Activated naive CD8-positive, alpha-beta T cell (primary cell): ENCODE measurements around the gene PDGFRB.

Experiments used
- H3K27ac Mint-ChIP-seq: one replicate; pipeline ENCODE4 v1.8.0; 2021; ENCODE audit warnings: mixed read lengths
- H3K27me3 Mint-ChIP-seq: one replicate; pipeline ENCODE4 v1.8.0; 2021; ENCODE audit warnings: mixed read lengths
- H3K36me3 Mint-ChIP-seq: one replicate; pipeline ENCODE4 v1.8.0; 2021; ENCODE audit warnings: mixed read lengths
- H3K4me1 Mint-ChIP-seq: one replicate; pipeline ENCODE4 v1.8.0; 2021; ENCODE audit warnings: low read depth, mixed read lengths
- H3K4me3 Mint-ChIP-seq: one replicate; pipeline ENCODE4 v1.8.0; 2021; ENCODE audit warnings: mild to moderate bottlenecking, mixed read lengths
- H3K9me3 Mint-ChIP-seq: one replicate; pipeline ENCODE4 v1.8.0; 2021; ENCODE audit warnings: low read depth, mixed read lengths

PDGFRB gene

DNA sequence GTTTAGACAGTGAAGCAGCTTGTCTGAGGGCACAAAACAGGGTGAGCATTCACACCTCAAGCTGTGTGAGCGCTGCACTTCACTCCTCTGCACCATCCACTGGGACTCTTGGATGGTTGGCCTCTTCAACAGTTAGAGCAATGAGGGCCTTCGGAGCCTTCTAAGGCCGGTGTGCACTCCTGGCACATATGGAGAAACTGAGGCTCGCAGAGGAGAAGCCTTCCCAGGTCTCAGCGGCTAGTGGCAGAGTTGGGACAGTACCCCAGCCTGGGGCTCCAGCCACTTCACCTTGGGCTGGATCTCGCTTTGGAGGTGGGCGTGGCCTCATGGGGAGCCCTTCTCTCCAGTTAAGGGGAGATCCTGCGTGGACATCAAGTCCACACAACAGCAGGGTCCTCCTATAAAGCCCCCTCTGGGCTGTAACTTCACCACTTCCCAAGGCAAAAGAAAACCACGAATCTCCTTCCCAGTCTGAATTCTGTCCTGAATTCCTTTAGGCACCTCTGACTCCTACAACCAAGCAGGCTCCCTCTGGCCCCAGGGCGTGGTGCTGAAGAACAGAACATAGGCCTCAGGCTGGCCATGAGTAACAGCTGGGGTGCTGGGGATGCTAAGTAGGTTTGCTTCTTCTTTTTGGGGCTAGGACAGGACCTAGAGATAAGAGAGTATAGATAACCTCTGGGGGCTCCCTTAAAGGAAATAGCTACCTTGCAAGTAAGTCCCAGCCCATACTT is 38.8 kb downstream of the PDGFRB start:
- Mint-ChIP-seq H3K4me1 (no peaks in the 10 kb centered on the region), H3K4me3 (no peak overlapping the region)

DNA sequence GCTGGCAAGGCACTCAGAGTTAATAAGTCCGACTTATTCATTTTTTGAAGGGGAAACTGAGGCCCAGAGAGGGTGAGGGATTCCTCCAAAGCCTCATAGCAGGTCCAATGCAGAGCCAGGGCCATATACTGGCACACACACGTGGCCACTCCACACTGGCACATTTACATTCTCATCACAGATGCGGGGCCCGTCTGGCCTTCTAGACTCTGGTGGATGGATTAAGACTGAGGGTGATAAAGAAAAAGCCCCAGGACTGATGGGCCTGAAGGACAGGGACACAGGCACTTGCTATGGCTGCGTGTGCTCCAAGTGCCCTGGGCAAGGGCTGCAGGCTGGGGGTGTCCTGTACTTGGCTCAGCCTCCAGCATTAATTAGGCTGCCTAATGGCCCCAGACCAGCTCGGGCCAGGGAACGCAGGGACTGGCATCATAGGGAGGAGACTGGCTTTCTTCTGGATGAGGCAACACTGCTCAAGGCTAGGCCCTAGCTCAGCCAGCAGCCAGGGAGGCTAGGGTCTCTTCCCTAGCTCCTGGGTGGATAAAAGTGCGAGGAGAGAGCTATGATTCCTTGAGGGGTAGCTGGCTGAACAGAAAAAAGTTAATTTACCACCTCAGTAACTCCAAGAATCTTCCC is 40.8 kb downstream of the PDGFRB start:
- Mint-ChIP-seq H3K27me3 (no peaks in the 10 kb centered on the region), H3K4me3 (no peak overlapping the region), H3K9me3 (no peaks in the 10 kb centered on the region), H3K4me1 (no peaks in the 10 kb centered on the region), H3K27ac (no peak overlapping the region), H3K36me3 (no peaks in the 10 kb centered on the region)

More for the DNA sequence above, 38.8 kb downstream of the PDGFRB start:
- H3K27me3 Mint-ChIP-seq, result no peaks in the 10 kb centered on the region
- H3K36me3 Mint-ChIP-seq, result no peaks in the 10 kb centered on the region
- no peak overlapping the region for H3K27ac Mint-ChIP-seq
- H3K9me3 Mint-ChIP-seq, result no peaks in the 10 kb centered on the region

DNA sequence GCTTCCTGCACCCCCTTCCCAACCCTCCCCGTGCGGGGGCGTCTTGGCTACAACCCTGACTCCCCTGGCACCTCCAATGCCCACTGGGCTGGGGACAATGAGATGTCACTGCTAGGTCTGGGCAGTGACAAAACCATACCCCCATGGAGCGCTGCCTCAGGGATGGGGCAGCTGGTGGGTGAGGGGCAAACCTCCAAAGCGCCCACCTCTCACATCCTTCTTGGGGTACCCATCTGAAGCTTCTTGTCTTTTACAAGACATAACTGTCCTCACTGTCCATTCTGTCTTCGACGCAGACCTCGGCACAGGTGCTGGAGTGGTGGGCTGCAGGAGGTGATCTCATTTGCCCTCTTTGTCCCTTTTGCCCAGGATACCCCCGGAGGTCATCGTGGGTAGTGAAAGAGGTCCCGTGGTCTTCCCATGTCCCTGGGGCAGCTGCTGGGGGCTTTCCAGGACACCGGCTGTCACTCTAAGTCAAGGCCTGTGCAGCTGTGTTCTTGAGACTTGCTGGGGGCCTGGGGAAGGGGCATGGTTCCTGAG is 41.5 kb downstream of the PDGFRB start:
- H3K36me3 Mint-ChIP-seq, result no peaks in the 10 kb centered on the region
- no peak overlapping the region for H3K27ac Mint-ChIP-seq
- no peak overlapping the region for H3K4me3 Mint-ChIP-seq
- H3K4me1 Mint-ChIP-seq, result no peaks in the 10 kb centered on the region
- no peaks in the 10 kb centered on the region for H3K27me3 Mint-ChIP-seq
- H3K9me3 Mint-ChIP-seq, result no peaks in the 10 kb centered on the region

DNA sequence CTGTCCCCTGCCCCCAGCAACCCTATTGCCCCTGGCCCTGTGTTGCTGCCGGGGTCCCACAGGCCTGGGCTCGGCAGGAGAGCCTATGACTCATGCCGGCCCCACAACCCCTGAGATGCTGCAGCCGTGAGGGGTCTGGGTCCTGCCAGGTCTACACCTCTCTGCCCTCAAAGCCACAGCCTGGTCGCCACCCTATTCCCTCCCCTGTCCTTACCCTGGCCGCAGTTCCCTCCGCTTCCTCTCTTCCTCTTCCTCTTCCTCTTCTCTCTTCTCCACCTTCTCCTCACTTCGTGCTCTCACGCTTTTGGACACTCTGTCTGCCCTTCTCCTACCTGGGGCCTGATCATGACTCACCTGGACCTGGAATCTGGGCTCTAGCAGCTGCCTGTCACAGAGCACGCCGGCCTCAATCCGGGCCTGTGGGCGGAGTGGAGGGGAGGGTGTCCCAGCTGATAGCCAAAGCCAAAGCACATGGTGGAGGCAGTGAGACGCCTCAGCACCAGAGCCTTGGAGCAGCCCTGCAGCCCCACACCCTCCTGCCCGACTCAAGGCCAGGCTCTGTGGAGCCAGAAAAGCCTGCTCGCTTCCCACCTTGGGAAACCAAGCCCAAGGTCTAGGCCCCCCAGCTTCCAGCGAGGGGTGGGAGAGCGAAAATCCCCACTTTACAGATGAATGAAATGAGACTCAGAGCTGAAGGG is 42.4 kb downstream of the PDGFRB start:
- H3K4me1 Mint-ChIP-seq, result no peaks in the 10 kb centered on the region
- no peak overlapping the region for H3K4me3 Mint-ChIP-seq
- H3K9me3 Mint-ChIP-seq, result no peaks in the 10 kb centered on the region
- no peak overlapping the region for H3K27ac Mint-ChIP-seq
- no peaks in the 10 kb centered on the region for H3K27me3 Mint-ChIP-seq
- H3K36me3 Mint-ChIP-seq, result no peaks in the 10 kb centered on the region

DNA sequence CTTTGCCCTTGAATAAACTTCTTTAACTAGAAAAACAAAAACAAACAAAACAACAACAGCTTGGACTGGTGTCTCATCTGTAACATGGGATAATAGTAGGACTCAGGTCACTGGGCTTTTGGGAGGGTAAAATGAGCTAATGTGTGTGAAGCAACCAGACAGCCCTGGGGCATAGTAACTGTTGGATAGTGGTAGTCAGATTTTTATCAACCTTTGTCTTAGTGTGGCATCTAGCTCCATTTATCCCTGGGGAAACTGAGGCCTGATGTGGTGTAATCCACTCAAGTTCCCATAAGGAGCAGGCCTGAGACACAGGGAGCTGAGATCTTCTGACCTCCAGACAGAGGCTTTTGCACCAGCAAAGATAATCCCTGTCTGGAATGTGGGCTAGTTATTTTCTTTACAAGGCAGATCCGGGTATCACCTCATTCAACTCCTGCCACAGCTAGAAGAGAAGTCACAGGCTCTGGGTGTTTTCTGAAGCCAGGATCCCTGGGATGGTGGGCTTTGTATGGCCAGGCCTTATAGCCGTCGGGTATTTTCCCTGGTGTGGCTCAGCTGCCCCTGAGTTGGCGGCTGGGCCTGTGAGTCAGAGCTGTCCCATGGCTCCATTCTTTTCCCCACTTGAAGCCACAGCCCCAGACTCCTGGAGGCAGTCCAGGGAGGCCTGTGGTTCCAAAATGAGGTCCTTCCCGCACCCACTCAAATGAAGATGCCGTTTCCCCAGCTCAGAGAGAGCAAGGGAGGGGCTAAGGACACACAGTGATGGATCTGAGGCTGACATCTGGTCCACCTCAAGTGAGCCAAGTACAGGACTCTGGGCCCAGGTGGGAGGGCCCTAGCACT is 43.2 kb downstream of the PDGFRB start:
- Mint-ChIP-seq H3K36me3 (no peaks in the 10 kb centered on the region), H3K9me3 (no peaks in the 10 kb centered on the region), H3K27ac (no peak overlapping the region), H3K4me1 (no peaks in the 10 kb centered on the region), H3K4me3 (no peak overlapping the region), H3K27me3 (no peaks in the 10 kb centered on the region)

DNA sequence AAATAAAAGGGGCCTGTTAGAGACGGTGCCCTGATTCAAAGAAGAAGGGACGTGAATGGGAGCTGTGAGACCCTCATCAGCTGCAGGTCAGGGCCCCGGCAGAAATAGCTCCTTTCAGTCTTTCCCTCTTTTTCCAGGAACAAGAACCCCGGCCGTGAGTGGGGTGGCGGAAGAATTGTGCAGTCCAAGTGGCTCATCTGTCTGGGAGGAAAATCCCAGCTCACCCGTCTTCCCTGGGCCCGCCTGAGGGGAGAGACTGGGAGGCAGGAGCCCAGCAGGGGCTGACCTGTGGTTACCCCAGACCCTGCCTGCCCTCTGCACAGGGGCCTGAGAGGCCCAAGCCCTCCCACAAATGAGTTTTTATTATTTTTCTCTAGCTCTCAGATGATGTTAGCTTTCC is 44.5 kb downstream of the PDGFRB start:
- Mint-ChIP-seq H3K27me3 (no peaks in the 10 kb centered on the region), H3K9me3 (no peaks in the 10 kb centered on the region), H3K27ac (no peak overlapping the region), H3K4me1 (no peaks in the 10 kb centered on the region), H3K4me3 (no peak overlapping the region), H3K36me3 (no peaks in the 10 kb centered on the region)

DNA sequence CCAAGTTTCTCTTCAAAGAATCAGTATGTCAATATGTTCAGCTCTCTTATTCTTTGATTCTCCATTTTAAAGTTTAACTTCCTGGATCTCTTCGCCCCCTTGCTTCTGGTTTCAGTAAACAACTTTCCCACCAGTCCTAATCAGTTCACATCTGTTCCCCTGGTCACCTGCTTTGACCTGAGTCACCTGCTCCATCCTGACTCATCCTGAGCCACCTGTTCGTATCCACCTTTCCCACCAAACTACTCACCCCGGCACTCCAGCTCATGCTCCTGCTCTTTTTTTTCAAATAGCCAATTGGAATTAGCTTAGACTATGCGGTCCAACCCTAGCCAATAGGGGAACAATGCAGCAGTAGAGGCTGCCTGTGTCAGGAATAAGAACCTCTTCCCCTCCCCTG is 45.7 kb downstream of the PDGFRB start:
- no peaks in the 10 kb centered on the region for H3K36me3 Mint-ChIP-seq
- H3K4me3 Mint-ChIP-seq, result no peak overlapping the region
- no peaks in the 10 kb centered on the region for H3K4me1 Mint-ChIP-seq
- no peak overlapping the region for H3K27ac Mint-ChIP-seq
- H3K27me3 Mint-ChIP-seq, result no peaks in the 10 kb centered on the region
- H3K9me3 Mint-ChIP-seq, result no peaks in the 10 kb centered on the region

DNA sequence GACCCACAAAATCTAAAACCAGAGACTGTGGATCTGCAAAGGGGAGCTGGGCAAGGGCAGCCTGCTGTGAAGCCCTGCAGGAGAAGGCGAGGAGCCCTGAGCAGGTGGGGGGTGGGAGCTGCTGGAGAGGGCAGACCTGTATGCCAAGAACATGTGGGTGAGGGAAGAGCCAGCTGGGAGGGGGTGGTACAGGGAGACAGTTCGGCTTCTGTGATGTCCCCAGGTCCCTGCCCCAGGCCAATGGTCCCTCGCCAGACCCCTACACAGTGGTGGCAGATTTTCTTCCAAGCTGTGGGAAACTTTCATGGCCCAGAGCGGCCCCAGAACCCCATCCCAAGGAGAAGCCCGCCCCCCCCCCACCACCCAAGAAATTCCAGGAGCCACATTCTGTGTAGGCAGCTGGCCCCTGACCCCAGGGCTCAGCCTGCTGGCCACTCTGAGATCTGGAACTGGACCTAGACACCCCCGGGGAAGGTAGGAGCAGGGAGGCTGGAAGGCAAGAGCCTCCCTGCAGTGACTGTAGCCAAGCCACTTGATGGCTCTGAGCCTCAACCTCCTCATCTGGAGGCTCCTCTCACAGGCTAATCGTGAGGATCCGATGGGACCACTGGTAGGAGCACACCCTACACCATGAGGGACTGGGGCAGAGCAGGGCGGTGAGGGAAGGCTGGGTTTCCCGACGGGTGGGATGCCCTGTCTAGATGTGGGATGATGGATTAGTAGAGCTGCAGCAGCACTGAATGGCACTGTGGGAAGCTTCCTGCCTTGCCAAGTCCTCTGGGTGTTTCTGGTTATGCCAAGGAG is 46.7 kb downstream of the PDGFRB start:
- Mint-ChIP-seq H3K4me1 (no peaks in the 10 kb centered on the region), H3K36me3 (no peaks in the 10 kb centered on the region), H3K27ac (no peak overlapping the region), H3K9me3 (no peaks in the 10 kb centered on the region), H3K4me3 (no peak overlapping the region), H3K27me3 (no peaks in the 10 kb centered on the region)

DNA sequence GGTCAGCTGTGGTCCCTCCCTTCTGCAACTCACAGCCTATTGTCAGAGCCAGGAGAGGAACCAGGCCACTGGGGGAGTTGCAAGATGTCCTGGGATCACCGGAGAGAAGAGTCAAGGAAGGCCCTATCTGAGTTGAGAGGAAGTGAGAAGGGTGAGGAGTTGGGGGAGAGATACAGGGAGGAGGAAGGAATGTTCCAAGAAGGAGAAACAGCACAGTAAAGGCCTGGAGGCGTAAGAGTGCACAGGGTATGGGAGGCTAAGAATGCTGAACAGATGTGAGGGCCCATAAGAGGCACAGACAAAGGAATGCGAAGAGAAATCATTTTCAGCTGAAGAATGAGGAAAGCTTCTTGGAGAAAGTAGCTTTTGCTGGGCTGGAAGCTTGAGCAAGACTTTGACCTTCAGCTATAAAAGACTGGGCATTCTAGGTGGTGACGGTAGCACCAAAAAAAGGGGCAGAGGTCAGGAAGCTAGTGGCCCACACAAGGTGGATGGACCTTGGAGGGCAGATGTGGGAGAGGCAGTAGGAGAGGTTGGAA is 47.7 kb downstream of the PDGFRB start:
- Mint-ChIP-seq H3K4me3 (no peak overlapping the region), H3K27me3 (no peaks in the 10 kb centered on the region), H3K4me1 (no peaks in the 10 kb centered on the region), H3K9me3 (no peaks in the 10 kb centered on the region), H3K36me3 (no peaks in the 10 kb centered on the region), H3K27ac (no peak overlapping the region)

DNA sequence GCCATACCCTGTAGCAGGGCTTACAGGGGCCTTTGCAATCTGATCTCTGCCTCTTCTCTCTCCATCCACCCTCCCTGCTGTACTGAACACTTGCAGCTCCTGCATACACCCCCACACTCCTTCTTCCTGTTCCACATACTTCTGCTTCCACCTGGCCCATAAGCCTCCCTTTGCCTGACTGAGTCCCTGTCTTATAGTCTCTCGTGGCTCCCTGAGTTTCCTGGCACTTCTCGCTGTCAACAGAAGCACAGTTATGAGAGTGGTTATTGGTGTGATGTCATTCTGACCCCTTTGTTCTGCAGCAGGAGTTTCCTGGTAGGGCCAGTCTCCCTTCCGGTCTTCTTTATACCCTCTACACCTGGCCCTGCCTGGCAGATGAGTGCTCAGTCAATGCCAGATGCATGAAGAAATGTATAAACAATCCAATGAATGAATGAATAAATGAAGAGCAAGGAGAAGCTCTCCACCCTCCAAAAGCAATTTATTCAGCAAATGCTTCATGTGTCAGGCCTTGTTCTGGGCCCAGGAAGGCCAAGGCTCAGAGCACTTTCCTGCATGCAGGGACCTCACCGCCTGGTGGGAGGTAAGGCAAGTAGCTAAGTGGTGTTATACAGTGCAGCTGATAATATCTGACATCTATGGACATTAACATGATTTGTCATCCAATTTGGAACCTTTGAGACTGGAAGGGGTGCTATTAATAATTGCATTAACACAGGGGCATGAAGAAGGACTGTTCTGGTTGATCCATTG is 48.8 kb downstream of the PDGFRB start:
- Mint-ChIP-seq H3K4me1 (no peaks in the 10 kb centered on the region), H3K4me3 (no peak overlapping the region), H3K27me3 (no peaks in the 10 kb centered on the region), H3K36me3 (no peaks in the 10 kb centered on the region), H3K9me3 (no peaks in the 10 kb centered on the region), H3K27ac (no peak overlapping the region)

DNA sequence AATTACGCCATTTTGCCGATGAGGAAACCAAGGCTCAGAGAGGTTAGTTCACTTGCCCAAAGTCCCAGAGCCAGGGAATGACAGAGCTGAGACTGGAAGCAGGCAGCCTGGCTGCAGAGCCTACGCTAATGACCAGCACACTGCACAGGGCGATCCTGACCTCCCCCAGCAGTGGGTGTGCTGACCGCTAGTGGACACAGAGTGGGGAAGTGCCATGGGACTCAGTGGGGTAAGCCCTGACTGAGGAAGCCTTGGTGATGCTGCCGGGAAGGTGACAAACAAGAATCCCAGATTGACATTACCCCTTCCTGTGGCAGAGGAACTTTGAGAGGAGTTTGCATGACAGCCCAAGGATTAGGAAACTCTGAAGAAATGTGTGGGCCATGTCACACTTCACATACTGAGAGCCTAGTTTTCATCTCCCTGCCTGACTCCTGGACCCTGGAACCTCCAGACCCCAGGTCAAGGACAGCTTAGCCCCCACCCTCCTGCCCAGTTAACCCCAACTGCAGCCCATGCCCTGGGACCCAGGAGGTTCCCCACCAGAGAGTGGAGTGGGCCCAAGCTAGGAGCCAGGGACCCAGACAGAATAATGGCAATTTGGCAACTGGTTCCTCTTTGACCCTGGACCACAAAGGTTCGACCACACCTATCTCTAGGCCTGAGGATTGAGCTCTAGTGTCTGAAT is 49.6 kb downstream of the PDGFRB start:
- Mint-ChIP-seq H3K27ac (no peak overlapping the region), H3K4me3 (no peak overlapping the region), H3K9me3 (no peaks in the 10 kb centered on the region), H3K4me1 (no peaks in the 10 kb centered on the region), H3K36me3 (no peaks in the 10 kb centered on the region), H3K27me3 (no peaks in the 10 kb centered on the region)

DNA sequence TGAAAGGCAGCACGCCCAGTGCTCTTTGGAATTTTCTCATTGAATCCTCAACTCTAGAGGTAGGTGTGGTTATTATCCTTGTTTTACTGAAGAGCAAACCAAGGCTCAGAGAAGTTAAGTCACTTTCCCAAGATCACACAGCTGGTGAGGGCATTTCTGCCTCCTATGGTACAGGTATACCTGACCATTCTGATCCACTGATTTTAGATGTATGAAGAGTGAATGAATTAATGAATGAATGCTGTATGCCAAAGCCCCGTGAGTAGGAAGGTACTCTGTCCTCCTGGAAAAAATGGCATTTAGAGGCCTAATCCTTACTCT is 51.1 kb downstream of the PDGFRB start:
- Mint-ChIP-seq H3K4me3 (no peak overlapping the region), H3K27ac (no peak overlapping the region), H3K27me3 (peaks cover 2% of the 10 kb centered on the region), H3K36me3 (no peaks in the 10 kb centered on the region), H3K9me3 (no peaks in the 10 kb centered on the region), H3K4me1 (no peaks in the 10 kb centered on the region)
